NAMALWA (cell line): Measurements from ENCODE around the gene ITGB7.
"Not testable (repeated sequence)": the region's sequence is repeated elsewhere in the genome, so short reads cannot be mapped to it uniquely, and the experiment has no call there.

ENCODE experiments used
- DNase-seq: peaks from one replicate; pipeline ENCODE4 v3.0.0-alpha.2; 2015; ENCODE audit warnings: low spot score

ITGB7 gene

DNA sequence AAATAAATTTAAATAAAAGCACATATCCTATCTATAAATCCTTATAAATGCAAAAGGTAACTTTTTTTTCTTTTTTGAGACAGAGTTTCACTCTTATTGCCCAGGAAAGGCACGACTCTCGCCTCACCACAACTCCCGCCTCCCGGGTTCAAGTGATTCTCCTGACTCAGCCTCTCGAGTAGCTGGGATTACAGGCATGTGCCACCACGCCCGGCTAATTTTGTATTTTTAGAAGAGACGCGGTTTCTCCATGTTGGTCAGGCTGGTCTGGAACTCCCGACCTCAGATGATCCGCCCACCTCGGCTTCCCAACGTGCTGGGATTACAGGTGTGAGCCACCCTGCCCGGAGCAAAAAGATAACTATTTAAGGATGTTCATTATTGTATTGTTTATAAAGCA is 28.2 kb downstream of the ITGB7 start:
- DNase-seq: not testable (repeated sequence)

DNA sequence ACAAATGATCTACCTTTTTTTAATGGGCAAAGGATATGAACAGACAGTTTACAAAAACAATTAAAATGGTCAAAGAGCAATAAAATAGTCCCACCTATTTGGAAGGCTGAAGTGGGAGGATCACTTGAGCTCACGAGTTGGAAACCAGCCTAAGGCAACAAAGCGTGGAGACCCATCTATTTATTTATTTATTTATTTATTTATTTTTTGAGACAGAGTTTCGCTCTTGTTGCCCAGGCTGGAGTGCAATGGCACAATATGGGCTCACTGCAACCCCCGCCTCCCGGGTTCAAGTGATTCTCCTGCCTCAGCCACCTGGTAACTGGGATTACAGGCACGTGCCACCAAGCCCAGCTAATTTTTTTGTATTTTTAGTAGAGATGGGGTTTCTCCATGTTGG is 29.6 kb downstream of the ITGB7 start:
- DNase-seq: not testable (repeated sequence)

DNA sequence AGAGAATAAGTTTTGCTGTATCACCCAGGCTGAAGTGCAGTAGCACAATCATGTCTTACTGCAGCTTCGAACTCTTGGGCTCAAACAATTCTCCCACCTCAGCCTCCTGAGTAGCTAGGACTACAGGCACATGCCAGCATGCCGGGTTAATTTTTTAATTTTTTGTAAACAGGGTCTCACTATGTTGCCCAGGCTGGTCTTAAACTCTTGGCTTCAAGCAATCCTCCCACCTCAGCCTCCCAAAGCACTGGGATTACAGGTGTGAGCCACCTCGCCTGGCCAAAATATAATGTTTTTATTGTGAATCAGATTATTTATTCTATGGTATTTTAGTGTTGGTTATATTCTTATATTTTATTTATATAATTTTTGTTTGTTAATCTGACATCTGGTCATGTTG is 30.3 kb downstream of the ITGB7 start:
- DNase-seq: no peak

DNA sequence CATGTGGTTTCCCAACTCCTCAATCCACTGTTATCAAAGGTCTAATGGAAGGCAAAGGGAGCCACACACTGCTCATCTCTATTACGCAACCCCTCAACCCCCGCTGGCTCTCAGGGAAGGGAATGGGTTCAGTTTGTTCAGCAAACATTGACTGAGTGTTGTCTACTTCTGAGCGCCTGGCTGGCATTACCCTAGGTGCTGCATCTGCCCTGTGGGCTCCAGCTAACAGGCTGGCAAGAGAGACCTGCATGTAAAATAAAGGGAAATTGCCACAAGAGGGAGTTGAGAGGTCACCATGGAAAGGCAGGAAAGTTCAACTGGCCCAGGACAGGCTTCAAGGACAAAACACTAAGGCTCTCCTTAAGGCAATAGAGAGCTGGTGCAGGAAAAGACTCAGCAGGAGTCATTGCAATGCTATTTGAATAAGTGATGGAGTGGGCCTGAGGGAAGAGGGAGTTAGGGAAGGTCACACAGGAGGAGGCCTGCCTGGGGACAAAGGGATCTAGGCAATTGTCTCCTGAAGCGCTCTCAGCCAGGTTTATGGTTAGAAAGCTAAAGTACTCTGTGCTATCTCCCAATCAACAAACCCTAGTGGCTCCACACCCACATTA is 32.1 kb downstream of the ITGB7 start:
- peak; percentile 34 for DNase-seq

DNA sequence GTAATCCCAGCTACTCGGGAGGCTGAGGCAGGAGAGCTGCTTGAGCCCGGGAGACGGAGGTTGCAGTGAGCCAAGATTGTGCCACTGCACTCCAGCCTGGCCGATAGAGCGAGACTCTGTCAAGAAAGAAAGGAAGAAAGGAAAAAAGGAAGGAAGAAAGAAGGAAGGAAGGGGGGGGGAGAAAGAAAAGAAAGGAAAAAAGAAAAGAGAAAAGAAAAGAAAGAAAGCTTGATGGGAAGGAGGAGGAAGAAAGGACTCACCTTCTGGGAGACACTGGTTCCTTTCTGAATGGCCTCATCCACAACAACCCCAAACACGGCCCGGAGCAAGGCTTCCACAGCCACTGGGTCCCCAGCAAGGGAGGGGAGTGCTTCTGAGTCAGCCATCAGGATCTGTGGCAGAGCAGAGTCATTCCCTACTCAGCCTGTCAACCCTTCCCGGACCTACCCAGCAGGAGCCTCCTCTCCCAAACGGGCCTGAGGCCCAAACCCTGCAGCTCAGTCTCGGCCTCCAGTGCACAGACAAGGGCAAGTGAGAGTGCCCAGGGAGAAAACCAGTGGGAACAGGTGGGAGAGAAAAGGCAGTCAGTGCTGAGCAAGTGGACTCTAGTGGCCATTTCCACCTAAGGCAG is 33.9 kb downstream of the ITGB7 start:
- DNase-seq: no peak

DNA sequence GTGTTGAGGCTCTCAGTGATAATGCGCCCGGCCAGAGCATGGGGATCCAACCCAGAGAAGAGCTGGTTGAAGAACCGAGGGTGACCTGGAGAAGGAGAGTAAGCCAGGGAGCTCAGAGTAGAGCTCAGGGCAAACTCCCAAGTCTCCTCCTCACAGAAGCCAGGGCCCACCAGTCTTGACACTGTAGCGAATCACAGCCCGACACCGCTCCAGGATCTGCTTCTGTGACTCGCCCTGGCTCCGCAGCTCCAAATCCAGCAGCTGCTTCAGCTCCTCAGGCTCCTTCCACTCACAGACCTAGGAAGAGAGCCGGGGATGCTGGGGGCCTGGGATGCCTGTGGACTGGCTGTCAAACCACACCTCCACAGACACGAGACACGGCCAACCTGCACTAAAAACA is 34.7 kb downstream of the ITGB7 start:
- DNase-seq: no peak

DNA sequence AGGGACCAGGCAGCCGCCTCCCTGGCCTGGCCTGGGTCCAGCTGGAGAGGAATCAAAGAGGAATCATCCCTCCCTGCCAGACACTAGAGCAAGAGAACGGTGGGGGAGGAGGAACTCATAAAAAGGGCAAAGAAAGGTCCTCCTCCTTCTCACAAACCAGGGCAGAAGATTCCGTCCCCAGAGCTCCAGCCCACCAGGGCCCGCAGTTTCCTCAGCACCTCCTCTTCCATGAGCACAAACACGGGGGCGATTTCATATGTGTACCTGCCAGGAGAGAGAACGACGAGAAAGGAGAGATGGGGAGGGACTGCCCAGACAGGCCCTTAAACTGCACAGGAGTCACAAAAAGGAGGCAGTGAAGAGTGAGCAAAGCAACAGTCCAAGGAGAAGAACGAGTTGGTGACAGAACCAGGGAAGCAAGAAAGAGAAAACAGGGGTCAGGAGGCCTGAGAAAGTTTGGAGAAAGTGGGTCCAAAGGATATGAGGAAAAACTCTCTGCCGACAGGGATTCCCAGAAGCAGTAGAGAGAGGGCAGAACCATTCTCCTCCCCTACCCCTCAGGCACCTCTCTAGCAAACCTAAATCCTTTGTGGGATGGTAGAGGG is 35.2 kb downstream of the ITGB7 start:
- no peak for DNase-seq

DNA sequence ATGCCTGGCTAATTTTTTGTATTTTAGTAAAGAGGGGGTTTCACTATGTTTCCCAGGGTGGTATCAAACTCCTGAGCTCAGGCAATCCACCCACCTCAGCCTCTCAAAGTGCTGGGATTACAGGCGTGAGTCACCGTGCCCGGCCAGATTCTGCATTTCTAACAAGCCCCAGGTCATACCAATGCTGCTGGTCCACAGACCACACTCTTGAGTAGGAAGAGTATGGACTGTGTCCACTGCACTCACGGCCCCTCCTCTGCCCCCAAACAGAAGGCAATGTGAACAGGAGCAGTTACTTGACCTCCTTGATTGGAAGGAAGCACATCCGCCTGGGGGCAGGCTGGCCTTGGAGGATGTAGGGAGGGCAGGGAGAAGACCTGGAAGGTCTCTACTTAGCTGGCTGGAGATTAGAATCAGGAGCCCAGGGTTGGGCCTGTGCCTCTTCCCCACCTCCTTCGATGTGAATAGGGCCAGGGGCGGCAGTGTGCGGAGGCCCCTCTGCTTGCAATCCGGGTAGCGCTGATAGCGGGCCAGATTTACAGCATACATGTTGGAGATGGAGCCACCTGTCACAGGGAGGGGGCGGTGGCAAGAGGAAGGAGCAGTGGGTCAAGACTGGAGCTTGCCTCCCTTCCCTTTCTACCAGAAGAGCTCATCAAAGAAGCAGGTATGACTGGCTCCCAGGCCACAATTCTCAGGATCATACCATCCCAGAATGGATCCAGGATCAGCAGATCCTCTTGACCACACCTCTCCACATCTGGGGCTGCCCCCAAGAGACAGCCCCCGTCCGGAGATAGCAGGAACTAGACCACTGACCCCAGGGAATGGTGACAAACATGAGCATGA is 36.0 kb downstream of the ITGB7 start:
- DNase-seq: no peak

DNA sequence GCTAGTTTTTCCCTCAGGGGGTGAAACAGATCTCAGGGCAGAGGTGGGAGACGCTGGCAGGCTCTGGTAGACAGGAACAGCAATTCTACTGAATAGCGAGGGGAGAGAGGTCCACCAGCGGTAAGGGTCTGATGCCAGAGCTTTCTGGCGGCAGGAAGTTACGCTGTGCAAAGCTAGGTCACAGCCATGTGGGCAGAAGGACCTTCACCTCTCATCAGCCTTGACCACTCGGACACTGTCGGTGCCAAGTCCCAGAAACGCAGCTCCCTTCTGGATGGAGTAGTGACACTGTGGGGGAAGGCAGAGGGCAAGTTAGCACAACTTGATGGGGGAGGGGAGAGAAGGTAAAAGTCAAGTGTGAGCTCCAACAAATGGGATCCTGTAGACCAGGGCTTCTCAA is 36.8 kb downstream of the ITGB7 start:
- DNase-seq: no peak

DNA sequence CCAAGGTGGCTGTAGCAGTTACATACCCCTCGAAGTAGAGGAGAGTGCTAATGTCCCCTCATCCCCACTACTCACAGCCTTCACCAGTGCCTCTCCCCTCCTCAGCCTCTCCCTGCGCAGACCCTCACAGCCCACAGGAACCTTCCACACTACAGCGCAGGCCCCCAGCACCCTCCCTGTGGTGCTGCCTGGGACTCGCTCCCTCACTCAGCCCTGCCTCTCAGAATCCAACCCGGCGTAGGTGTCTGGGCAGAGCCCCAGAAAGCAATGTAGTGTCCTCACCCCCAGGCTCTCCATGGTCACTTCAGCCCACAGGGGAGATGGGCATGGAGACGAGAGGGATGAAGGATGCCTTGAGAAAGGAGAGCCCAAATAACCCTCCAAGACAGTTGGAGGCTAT is 37.4 kb downstream of the ITGB7 start:
- DNase-seq: no peak

DNA sequence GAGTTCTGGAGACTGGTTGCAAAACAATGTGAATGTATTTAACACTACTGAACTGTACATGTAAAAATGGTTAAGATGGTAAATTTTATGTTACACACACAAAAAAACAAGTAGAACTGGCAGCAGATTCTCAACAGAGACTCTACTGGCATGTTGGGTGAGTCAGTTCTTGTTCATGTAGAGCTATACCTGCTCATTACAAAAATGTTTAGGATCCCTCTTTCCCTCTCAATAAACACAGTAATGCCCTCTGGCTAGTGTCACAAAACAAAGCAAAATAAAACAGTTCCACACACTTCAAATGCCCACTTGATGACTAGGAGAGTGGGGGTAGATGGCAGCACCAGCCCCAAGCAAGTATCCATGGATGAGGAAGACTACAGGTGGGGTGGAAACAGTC is 40.2 kb downstream of the ITGB7 start:
- DNase-seq: no peak

DNA sequence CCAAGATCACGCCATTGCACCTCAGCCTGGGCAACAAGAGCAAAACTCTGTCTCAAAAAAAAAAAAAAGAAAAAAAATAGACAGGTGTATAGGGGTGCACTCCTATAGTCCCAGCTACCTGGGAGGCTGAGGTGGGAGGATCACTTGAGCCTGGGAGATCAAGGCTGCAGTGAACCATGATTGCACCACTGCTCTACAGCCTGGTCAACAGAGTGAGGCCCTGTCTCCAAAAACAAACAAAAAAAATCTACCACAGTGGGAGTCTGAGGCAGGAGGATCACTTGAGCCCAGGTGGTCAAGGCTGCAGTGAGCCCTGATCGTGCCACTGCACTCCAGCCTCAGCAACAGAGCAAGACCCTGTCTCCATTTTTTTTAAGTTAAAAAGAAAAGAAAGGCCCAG is 44.0 kb downstream of the ITGB7 start:
- DNase-seq: not testable (repeated sequence)

DNA sequence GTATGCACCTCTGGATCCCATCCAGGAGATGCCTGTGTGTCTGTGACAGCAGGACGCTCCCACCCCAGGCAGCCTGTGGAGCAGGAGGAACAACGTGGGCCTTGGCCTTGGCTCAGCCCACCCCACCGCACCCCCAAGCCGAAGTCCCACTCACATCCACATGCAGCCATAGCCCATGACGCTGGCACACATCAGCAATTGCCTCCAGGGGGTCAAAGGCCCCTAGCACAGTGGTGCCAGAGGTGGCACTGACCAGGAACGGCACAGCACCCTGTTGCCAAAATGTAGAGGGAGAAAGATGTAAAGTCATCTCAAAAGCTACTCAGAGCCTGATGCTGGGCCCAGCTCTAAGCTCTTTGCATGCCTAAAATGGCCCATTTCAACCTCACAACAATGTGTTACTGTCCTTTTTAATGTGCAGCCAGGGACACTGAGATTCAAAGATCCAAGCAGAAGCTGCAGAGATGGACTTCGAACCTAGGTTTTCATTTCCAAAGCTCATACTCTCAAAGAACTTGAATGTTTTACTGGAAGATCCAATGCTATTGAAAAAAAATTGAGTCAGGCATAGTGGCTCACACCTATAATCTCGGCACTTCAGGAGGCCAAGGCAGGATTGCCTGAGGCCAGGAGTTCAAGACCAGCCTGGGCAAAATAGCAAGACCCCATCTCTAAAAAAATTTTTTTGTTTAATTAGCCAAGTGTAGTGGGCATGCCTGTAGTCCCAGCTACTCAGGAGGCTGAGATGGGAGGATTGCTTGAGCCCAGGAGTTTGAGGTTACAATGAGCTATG is 45.7 kb downstream of the ITGB7 start:
- DNase-seq: no peak

DNA sequence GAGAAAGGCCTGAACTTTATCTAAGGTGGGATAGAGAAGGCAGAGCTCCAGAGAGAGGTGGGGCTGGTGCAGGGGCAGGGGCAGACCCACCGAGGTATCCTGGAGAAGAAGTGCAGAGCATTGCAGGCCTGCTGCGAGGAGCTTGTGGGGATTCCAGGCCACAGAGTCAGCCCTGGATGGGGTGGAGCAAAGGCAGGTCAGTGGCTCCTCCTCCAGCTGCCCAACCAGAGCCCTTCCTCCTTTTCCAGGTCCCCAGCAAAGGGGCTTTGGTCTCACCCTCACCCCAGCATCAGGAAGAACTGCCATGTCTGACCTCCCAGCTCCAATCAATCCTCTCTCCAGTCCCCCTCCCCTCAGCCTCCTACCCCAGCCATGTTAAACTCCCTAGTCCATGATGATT is 46.4 kb downstream of the ITGB7 start:
- DNase-seq: no peak

DNA sequence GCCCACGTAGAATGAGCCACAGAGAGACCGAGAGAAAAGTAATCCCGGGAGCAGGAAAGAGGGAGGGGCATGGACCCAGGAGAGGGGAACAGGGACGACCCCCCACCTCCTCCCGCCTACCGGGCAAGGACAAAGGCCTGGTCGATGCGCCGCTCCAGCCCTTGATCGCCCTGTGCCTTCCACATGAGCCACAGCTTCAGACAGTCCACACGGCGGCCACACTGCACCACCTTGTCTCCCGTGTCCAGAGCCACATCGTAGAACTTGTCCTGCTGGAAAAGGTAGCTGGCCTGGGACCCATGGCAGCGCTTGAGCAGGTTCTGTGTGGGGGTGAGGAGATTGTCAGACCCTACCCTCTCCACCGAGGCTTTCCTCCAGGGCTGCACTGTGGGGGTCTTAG is 47.1 kb downstream of the ITGB7 start:
- DNase-seq: no peak

DNA sequence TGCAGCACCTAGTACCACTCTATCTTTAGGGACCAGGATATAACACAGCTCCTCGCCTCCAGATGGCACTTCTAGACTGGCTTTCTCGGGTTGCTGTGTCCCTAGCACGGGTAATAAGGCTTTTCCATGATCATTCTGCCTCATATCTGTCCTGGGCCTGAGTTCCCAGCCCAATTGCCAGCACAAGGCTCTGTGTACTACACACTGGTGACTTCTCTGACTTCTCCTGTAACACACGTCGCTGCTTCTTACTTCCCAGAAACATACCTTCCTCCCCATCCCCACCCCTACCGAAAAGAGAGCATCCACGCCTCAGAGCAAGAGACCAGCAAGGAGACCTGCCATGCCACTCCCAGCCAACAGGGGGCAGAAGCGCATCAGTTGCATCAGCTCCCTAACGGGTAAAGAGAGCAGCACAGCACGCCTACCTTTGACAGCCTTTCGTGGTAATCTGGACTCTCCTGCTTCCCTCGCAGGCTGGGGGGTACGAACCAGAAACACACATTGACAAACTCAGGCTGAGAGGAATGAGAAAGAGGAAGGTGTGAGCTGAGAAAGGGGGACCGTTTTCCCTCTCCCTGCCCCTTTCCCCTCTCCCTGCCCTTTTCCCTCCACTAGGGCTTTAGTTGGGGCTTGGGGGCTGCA is 47.7 kb downstream of the ITGB7 start:
- DNase-seq: peak; percentile 94

DNA sequence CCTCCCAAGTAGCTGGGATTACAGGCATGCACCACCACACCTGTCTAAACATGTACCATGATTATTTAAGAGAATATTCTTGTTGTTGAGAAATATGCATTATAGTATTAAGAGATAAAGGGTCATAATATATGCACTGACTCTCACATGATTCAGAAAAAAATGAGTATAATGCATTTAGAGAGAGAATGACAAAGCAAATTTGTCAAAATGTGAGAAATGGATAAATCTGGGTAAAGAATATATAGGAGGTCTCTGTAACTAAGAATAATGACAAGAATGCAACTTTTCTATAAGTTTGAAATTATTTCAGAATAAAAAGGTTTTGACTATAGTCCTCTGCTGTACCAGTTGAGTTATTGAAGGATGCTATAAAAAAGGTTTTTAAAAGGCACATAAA is 54.7 kb downstream of the ITGB7 start:
- DNase-seq: no peak

DNA sequence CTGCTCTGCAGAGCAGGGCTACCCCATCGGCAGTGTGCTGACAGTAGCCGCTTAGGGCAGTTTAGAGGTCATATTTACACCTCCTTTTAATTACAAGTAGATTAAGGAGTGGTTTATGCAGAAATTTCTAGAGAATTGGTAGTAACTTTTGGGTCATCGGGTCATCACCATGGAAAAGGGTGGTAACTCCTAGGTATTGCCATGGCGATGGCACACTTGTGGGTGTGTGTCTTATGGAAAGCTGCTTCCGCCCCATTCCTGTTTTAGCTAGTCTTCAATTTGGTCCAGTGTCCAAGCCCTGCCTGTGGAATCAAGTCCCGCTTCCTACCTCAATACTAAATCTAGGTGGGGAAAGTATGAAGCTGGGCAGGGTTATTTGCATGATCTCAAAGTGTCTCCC is 56.0 kb downstream of the ITGB7 start:
- no peak for DNase-seq

DNA sequence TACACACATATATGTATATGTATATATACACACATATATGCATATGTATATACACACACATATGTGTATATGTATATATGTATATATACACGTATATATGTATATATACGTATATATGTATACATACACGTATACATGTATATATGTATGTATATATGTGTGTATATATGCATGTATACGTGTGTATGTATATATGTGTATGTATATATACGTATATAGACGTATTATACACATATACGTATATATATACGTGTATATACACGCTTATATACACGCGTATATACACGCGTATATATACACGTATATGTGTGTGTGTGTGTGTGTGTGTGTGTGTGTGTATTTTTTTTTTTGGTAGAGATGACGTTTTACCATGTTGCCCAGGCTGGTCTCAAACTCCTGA is 59.4 kb downstream of the ITGB7 start:
- DNase-seq: no peak

DNA sequence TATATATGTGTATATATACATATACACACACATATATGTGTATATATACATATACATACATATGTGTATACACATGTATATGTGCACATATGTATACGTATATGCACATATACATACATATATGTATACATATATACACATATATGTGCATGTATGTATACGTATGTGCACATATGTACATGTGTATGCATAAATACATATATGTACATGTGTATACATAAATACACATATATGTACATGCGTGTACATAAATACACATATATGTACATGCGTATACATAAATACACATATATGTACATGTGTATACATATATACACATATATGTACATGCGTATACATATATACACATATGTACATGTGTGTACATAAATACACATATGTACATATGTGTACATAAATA is 59.9 kb downstream of the ITGB7 start:
- DNase-seq: no peak

DNA sequence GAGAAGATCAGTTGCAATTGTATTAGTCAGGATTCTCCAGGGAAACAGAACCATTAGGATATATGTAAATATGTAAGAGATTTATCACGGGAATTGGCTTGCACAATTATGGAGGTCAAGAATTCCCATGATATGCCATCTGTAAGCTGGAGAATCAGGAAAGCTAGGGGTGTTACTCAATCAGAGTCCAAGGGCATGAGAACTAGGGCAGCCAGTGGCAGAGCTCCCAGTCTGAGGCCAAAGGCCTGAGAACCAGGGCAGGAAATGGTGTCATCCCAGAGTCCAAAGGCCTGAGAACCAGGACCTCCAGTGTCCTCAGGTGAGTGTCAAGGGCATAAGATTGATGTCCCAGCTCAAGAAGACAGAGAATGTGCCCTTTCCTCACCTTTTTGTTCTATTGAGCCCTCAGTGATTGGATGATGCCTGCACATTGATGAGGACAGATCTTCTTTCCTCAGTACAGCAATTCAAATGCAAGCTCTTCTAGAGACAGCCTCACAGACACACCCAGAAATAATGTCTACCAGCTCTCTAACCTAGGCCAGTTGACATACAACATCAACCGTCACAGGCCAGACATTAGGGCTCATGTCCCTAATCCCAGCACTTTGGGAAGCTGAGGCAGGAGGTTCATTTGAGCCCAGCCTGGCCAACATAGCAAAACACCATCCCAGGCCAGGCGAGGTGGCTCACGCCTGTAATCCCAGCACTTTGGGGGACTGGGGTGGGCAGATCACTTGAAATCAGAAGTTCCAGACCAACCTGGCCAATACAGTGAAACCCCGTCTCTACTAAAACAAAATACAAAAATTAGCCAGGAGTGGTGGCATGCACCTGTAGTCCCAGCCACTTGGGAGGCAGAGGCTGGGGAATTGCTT is 61.4 kb downstream of the ITGB7 start:
- no peak for DNase-seq
